HG03196 (cell line): Measurements from ENCODE around the gene PCDH9.

Experiments
- ATAC-seq: cut with Tn5 transposase; IDR thresholded peaks from one replicate; pipeline ENCODE4 v1.9.1; 2021; ENCODE audit not compliant: unreplicated experiment

Gene PCDH9

GRCh38 chr13:66425741-66426140, 804.4 kb downstream of the PCDH9 start:
- ATAC-seq, result no peak

GRCh38 chr13:66424422-66424821, 805.7 kb downstream of the PCDH9 start:
- no peak for ATAC-seq

DNA sequence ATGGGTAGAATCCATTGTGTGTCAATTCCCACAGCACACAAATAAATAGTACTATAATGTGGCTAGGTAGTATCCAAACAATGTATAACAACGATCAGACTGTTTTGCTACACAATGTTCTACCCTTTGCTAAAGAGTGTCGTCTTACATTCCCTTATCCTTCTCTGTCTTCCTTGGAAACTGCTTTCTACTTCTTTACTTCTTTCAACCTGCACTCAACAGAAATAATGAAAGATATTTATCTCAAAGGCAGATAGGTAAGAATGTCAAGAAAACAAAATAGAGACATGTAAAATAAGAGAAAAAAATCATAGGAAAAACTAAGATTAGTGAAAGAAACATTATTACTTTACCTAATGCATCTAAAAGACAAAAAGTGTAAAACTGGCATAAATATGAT, 814.7 kb downstream of the PCDH9 start:
- ATAC-seq, result no peak

GRCh38 chr13:66414066-66414800, 815.9 kb downstream of the PCDH9 start:
- ATAC-seq, result no peak

GRCh38 chr13:66410314-66410713, 819.8 kb downstream of the PCDH9 start:
- ATAC-seq, result no peak

GRCh38 chr13:66409542-66409941, 820.6 kb downstream of the PCDH9 start:
- ATAC-seq, result no peak

DNA sequence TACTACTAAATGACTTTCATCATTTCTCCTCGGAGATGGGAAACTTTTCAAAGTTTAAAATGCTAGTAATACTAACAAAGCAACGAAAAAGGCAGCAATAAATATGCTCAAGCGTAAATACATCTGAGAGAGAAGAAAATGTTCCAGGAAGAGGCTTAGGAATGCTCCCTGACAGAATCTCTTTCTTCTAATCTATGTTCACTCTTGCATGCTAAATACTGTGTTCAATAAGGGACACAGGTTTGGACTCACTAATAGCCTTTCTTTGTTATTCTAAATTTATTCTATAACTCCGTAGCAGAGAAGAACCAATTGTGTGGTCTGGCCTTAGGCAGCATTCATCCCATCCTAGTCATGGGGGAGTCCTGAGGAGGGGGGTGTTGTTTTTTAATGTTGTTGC, 823.0 kb downstream of the PCDH9 start:
- ATAC-seq, result no peak

DNA sequence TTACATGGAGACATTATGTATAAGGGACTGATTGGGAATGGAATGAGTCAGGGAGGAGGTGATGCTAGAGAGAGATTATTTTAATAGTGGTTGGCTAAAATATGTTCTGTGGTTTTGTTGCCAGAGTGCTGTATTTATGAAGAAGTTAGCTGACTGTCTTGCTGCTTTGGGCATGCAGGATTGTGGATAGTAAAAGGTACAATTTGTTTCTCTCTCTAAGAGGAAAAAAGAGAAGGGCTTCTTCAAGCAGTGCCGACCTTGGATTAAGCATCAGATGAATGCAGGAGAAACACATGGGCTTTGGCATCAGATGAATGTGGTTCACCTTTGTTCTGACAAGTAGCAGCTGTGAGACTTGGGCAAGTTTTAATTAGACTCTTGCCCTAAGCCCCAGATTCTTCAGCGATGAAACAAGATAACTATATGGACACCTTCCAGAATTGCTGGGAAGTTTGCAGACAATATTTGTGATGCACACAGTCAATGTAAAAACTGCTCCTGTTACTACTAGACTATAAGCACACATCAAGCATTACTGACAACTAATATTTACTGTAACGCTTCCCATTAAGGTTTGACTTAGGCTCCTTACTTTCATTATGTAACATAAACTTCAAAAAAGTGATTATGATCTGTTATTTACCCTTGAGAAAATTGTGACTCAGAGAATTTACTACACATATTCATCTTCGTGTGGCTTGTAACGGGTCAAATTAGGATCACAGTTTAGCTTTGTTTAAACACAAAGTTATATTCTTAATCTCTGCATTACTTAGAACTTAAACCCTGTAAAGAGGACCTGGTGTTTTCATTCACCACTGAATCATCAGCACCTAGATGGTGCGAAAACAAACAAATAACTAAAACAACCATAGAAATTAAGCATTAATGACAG, 824.0 kb downstream of the PCDH9 start:
- no peak for ATAC-seq

- no peak for ATAC-seq
Measured at GRCh38 chr13:66402546-66402945, 827.6 kb downstream of the PCDH9 start.

- ATAC-seq, result no peak
Measured at GRCh38 chr13:66402066-66402465, 828.1 kb downstream of the PCDH9 start.

DNA sequence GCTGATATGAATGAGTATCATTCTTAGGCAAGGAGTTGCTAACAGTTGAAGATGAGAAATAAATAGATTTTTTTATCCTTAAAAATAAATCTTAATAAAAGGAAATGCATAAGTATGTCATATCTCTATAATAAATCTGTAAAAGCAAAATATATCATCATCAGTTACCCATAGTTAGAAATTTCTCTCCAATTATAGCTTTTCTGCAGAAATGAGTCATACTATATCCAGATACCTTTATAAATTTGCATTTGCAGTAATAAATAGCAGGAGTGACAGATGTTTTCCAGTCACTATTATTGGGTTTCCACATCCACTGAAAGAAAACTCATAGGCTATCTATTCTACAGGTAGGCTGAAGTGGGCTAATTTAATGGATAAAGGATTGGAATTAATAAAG, 829.8 kb downstream of the PCDH9 start:
- no peak for ATAC-seq

- no peak for ATAC-seq
Measured at GRCh38 chr13:66399873-66400272, 830.3 kb downstream of the PCDH9 start.

DNA sequence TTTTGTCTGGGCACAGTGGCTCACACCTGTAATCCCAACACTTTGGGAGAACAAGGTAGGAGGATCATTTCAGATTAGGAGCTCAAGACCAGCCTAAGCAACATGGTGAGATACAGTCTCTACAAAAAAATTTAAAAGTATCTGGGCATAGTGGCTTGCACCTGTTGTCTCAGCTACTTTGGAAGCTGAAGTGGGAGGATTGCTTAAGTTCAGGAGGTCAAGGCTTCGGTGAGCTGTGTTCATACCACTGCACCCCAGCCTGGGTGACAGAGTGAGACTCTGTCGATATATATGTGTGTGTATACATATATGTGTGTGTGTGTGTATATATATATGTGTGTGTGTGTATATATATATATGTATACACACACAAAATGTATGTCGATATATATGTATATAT, 833.0 kb downstream of the PCDH9 start:
- ATAC-seq, result no peak

- no peak for ATAC-seq
Measured at GRCh38 chr13:66391322-66391721, 838.8 kb downstream of the PCDH9 start.

GRCh38 chr13:66378894-66379293, 851.2 kb downstream of the PCDH9 start:
- ATAC-seq, result no peak

DNA sequence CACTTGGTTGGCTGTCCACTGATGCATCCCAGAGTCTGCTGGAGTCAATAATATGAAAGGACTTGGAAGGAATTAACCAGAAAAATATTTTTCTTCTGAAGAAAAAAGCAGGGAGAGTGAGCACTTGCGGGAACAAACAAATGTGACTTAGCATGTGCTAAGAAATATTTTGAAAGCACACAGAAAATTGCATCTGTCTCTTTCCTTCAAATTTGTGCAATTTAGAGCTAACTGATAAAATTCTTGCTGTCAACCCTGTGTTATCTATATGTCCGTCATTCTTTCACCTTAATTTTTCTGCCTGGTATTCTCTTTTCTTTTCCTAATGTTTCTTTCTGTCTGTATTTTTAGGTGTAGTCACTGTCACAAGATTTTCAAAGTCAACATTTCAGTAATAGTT, 852.6 kb downstream of the PCDH9 start:
- ATAC-seq, result no peak

GRCh38 chr13:66375756-66376155, 854.4 kb downstream of the PCDH9 start:
- no peak for ATAC-seq

GRCh38 chr13:66369666-66370065, 860.5 kb downstream of the PCDH9 start:
- ATAC-seq, result no peak

GRCh38 chr13:66367356-66367755, 862.8 kb downstream of the PCDH9 start:
- no peak for ATAC-seq

- no peak for ATAC-seq
Measured at GRCh38 chr13:66365101-66365500, 865.0 kb downstream of the PCDH9 start.

GRCh38 chr13:66364346-66364745, 865.8 kb downstream of the PCDH9 start:
- no peak for ATAC-seq

- ATAC-seq, result no peak
Measured at GRCh38 chr13:66362485-66362884, 867.7 kb downstream of the PCDH9 start.
